NCI-H226 (cell line): ENCODE measurements around the gene TMEM154.
"Not testable (repeated sequence)": the region's sequence is repeated elsewhere in the genome, so short reads cannot be mapped to it uniquely, and the experiment has no call there.

Experiments
- DNase-seq: peaks from one replicate; pipeline ENCODE4 v3.0.0-alpha.2; 2015

The TMEM154 gene

DNA sequence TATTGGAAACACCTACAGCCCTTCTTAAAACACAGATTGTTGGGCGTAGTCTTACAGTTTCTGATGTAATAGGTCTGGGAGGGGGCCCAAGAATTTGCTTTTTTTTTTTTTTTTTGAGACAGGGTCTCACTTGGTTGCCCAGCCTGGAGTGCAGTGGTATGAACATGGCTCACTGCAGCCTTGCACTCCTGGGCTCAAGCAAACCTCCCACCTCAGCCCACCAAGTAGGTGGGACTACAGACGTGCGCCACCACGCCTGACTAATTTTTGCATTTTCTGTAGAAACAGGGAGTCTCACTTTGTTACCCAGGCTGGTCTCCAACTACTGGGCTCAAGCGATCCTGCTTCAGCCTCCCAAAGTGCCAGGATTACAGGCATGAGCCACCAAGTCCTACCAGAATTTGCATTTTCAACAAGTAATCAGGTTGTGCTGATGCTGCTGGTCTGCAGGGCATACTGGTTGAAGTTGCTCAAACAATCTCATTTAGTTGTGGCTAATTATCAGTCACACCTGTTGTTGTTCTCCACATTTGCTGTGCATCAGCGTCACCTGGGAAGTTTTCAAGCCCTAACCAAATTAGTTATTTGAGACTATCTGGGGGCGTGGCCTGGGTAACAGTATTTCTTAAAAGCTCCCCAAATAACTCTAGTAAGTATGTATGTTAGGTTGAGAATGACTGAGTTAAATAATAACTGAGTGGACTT is 14.0 kb downstream of the TMEM154 start:
- DNase-seq, result no peak

DNA sequence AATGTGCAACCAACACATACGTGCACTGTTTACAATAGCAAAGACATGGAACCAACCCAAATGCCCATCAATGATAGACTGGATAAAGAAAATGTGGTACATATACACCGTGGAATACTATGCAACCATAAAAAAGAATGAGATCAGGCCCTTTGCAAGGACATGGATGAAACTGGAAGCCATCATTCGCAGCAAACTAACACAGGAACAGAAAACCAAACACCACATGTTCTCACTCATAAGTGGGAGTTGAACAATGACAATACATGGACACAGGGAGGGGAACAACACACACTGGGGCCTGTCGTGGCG is 15.8 kb downstream of the TMEM154 start:
- DNase-seq, result not testable (repeated sequence)

DNA sequence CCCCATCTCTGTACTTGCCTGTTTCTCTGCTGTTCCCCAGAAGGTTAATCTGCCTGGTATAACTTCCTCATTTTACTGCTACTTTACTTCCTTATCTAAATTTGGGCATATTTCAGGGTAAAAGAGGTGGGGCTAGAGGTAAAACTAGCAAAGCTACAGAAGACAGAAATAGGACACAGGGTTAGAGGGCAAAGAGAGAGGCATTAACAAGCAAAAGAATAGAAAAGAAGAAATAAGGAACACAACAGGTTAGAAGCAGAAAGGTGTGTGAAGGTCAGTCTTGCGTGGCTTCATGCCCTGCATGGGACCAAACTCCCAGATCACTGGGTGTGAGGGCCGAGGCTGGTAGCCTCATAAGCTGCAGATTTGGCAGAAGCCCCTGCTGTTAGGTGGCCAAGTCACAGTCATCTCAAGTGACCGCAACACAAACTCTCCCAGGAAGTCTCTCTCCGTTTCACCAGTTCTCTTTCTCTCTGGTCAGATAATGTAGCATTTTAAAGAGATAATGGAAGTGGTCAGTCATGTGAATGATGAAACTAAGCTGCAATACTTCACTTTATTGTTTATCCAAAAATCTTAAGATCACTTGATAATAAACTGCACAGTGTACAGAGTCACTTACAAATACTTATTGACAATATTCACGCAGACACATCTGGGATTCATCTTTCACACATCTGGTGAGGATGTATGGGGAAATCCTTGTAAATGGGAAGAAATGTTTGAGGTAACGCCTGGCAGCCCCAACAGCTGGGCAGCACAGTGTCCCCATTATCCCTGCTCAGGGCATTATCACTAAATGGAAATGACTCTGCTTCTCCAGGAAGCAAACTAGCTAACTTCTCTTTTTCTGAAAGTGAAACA is 16.4 kb downstream of the TMEM154 start:
- no peak for DNase-seq

DNA sequence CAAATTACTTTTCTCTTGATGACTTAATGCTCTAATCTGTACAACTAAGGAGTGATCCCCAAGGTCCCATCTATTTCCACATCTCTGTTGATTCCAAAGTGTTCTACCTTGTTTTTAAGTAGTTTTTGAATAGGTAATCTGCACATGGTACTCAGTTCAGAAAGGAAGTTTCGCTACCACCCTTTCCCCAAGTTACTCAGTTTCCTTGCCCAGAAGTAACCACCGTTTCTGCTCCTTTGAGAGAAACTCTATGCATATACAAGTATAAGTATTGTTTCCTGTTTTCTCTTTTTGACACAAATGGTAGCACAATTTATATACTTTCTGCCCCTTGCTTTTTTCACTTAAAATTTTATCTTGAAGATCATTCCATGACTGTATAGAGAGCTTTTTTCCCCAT is 18.1 kb downstream of the TMEM154 start:
- DNase-seq, result no peak

DNA sequence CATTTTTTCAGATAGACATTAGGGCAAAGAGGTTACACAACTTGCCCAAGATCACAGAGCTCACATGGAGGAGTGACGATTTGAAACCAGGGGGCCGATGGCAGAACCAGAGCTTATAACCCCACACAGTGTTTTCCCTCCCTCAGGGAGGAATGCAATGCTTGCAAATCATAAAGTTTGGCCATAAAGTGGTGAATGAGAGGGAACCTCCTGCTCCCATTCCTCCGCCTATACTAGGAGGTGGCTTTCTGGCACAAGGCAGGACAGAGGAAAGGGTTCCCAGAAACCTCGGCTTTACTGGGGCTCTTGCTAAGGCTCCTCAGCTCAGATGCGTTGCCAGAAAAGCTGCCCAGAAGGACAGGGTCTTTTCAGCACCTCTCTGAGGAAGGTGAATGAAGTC is 19.3 kb downstream of the TMEM154 start:
- no peak for DNase-seq

DNA sequence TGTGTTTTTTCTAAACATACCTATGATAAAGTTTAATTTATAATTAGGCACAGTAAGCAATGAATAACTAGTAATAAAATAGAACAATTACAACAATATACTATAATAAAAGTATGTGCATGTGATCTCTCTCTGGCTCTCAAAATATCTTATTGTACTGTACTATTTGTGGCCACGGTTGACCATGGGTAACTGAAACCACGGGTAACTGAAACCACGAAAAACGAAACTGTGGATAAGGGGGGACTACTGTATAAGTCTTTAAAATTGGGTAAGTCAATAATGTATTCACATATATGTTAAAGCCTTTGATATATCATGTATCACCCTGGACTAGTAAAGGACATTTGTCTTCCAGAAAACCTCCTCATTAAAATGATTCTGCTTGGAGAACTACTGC is 20.0 kb downstream of the TMEM154 start:
- no peak for DNase-seq

DNA sequence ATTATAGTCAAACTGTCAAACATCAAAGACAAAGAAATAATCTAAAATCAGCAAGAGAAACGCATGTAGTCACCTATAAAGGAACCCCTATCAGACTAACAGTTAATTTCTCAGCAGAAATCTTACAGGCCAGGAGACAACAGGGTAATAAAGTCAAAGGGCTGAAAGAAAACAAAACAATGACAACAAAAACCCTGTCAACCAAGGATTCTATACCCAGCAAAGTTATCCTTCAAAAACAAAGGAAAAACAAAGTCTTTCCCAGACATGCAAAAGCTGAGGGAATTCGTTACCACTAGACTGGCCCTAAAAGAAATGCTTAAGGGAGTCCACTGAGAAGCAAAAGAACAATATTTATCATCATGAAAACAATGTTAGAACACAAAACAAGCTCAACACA is 22.1 kb downstream of the TMEM154 start:
- no peak for DNase-seq

DNA sequence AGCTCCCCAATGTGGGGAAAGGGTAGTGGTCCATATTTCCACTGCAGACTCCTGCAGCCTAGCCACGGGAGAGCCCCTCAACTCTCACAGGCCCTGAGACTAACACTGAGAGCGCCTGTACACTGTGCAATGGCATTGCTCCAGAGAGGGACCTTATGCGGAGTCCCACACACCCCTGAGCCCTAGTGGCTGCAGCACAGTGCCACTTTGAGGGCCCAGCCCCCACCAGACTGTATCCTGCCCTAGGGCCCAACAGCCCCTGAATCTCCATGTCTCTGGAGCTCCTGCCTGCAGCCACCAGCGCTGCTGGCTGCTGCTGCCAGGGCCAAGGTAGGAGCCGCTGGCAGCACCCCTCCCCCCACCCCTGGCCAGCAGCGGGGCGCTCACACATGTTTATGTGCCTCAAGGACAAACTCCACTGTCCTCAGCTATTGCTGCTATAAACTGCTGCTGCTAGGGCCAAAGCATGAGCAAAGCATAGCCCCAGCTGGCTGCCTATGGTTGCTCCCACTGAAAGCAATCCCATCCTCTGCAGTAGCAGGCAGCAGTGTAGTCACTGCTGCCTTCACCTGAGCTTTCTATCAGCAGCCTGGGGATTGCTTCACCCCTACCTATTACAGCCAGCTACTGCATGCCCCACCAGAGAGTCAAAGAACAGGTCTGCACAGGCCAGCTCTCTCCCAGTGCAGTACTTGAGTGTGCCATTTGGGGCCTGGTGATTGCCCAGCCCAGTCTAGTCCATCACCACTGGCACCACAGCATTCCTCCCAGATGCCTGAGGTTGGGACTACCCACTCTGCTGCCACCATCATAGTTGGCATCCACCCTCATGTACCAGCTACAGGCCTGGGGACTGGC is 24.3 kb downstream of the TMEM154 start:
- no peak for DNase-seq

DNA sequence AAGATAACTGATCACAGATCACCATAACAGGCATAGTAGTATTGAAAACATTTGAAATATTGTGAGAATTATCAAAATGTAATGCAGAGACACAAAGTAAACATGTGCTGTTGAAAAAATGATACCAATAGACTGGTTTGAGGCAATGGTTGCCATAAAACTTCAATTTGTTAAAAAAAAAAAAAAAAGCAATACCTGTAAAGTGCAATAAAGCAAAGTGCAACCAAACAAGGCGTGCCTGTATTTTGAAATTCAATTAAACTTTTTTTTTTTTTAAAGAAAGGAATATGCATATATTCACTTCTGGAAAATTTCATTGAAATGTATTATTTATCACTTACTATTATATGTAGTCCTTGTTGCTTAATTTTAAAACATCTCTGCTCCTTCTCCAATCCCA is 27.7 kb downstream of the TMEM154 start:
- no peak for DNase-seq

DNA sequence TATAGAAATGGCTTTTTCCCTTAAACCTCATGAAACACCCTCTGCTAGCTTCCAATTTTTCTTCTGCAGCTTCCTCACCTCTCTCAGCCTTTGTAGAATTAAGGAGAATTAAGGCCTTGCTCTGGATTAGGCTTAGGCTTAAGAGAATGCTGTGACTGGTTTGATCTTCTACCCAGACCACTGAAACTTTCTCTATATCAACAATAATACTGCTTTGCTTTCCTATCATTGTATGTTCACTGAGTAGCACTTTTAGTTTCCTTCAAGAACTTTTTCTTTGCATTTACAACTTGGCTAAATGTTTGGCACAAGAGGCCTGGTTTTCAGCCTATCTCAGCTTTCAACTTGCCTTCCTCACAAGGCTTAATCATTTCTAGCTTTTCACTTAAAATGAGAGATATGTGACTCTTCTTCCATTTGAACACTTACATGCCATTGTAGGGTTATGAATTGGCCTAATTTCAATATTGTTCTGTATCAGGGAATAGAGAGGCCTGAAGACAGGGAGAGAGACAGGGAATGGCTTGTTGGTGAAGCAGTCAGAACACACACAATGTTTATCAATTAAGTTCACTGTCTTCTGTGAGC is 28.2 kb downstream of the TMEM154 start:
- no peak for DNase-seq

DNA sequence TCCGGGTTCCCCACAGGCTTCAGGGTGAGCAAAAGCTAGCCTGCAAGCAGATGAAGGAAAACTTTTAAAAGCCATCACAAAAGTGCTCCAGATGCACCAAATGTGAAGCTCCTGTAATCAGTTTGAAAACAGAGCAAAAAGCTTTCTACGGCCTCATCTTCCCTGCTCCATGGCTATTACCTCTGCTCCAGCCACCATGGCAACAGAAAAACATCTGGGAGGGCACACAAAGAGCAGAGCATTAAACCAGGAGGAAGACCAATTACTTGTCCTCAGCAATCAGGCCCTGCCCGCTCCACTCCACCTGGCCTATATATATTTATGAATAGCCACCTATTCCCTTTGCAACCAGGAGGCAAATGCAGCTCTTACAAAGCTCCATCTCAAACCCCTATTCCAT is 33.6 kb downstream of the TMEM154 start:
- DNase-seq, result no peak

DNA sequence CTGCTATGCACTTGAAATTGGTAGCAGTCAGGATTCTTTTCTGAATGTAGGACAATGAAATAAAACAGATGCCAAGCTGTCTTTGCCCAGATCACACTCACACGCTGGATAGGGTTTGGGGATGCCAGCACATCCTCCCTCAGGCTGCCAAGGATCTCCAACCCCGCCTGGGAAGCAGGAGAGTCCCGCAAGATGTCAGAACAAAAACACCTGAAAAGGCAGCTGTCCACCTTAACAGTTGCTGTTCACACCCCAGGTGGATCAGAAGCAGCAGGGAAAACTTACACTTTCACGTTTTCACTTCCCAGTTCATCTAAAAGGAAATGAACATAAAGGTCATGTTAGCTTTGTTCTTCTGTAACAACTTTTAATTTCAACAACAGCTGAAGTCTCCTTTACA is 35.7 kb downstream of the TMEM154 start:
- DNase-seq, result no peak

DNA sequence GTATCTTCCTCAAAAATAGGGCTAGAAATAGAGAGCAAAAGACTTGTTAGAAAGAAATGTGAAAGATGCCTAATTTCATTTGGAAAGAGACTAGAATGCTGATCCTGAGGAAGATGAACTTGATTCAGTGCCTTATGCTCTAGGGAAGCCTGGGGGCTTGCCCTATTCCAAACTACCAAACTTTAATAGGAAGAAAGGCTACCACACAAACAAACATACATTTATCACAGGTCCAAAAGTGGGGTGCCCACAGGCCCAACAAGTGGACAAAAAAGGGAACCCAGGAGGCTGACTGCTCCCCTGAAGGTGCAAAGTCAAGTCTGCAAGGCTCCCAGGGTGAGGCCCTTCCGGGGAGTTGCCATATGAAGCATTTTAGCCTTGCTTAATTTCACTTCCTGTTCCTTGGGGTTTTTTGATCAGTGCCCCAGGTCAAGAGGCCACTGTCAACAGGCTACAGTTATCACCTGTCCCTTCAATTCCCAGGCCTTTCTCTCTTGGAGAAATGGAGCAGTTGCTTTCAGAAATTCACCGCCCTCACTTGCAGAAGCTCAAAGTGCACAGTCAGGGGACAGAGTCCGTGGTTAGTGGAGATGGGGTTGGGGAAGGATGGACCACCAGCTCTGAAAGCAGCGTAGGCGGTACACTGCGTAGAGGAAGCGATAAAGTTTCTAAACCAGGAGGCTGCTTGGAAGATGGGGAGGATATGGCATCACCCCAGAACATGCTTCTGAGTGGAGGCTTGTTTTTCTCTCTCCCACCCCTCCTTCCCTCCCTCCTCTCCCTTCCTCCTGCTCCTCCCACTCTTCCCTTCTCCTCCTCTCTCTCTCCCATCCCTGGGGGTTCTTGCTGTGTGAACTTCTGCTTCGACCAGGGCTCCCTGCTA is 36.4 kb downstream of the TMEM154 start:
- no peak for DNase-seq

DNA sequence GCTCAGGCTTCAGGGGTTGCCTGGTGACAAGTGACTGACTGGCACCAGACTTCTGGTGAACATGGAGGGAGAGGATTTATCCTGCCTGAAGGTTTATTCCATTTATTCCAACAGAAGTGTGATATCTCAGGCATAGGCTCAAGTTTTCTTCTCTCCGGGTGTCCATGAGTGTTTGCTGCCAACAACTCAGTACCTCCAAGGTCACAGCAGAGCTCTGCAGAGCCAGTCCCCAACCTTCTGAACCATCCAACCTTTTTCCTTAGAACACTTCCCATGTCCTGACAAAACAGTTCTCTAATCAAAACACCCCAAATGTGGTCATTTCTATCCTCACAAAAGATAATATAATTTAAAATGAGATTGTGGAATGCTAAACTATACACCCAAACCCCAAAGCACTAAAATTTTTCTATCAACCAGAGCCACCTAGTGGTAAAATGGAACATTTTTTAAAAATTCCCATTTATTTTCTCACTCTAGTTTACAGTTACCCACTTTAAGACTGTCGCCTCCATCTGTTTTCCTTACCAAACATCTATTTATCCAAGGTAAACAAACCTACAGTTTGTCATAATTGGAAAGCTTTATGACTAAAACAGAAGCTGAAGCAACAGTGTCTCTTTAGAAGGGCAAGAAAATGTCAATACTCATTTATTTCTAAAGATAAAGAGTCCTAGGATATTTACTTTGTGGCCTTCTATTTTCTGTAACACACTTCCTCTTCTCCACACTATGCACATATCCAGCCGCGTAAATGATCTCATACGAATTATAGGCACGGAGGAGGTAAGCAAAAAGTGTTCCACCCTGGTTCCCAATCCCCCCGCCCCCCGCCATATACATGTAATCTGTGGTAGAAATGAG is 39.5 kb downstream of the TMEM154 start:
- no peak for DNase-seq

DNA sequence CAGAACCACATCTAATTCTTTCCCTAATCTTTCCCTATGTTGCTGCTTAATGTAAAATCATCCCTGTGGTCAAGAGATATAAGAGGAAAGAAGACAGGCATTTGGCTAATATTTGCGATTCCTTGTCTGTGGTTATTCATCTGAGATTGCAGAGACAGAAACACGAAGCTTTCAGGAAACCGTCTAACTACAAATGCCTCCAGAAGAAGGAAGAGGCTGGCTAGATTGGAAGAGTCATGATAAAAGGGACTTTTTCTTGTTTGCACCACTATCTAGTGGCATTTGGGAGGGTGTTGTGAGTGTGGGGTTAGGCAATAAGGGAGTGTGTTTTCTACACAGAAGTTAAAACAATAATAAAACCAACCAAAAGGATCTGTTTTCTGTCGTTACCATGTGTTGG is 43.9 kb downstream of the TMEM154 start:
- no peak for DNase-seq

DNA sequence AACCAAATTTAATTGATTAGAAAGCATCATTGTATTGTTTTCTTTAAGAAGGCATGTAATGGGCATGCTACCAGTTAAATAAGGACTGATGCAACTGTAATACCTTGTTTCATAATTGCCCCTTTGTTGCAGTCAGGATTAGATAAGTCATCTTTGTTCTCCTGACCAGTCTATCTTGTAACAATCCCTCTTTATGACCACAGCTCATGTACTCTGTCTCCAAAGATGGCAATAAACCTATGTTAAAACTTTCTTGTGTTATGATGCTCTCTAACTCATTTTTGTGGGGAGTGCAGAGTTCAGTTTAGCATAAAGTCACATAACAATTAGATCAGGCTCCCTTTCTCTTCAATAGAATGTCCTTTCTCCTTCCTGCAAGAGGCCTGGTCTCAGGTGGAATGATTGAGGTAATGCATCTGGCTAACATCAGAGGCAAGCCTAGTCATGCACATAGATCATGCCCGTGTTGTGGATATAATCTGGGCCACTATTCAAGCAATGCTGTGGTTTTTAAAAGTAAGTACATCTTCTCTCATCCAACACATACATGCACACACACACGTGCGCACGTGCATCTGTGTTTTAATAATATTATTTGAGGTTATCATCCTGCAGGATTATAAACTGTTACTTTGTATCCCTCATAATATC is 45.6 kb downstream of the TMEM154 start:
- no peak for DNase-seq

DNA sequence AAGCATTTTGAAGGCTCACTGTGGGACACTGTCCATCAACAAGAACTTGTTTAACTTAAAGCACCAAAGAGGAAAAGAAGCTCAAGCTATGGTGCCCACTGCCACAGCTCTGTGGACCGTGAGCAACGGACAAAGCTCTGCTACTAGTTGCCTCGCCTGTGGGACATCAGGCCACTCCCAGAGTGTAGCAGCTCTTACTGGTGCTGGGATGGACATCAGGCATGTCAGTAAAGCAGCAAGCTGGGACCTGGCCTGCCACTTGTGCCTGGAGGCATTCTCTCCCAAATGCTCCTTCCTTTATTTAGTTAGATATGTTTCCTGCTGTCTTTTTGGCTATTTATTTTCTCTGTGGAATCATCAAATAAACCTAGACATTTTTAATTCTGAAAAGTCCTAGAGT is 46.7 kb downstream of the TMEM154 start:
- DNase-seq, result no peak

DNA sequence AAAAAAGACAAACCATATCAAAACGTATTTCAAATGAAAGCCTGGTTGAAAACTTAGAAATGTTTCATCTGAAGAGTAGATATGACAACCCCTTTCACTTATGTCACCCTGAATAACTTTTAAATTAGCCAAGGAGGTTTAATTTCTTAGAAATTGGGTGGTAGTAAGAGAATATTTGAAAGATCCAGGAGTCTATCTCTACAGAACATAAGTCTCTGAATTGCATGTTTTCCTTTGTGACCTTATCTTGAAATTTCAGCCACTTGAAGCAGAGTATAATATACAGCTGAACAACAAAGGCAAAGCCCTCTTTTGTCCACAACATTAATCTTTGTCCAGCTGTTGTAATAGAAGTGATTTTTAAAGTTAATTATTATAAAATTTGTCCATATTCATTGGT is 49.5 kb downstream of the TMEM154 start:
- no peak for DNase-seq

DNA sequence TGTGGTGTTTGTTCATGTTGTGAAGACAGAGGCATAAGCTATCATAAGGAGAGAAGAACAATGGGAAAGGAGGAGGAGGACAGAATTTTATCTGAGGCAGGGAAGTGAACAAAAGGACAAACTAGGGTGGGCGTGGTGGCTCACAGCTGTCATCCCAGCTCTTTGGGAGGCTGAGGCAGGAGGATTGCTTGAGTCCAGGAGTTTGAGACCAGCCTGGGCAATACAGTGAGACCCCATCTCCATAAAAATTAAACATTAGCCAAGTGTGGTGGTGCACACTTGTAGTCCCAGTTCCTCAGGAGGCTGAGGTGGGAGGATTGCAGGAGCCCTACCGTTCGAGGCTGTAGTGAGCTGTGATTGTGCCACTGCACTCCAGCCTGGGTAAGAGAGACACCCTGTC is 49.9 kb downstream of the TMEM154 start:
- DNase-seq, result no peak

DNA sequence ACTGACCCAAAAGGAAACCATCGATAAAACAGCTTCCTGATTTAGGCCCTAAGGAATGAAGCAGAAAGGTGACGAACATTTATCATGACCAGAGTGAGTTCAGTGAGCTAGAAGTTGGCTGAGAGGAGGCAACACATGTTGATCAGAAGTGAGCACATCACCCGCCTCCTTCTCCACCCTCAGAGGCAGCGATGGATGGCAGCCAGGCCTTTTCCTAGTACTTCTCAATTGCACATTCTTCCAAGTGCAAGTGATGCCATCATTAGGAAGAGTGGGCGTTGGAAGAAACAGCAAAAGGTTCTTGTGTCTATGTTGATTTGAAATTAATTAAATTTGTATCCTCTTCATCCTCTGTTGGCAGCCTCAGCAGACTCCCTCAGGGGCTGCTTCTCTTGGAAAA is 51.7 kb downstream of the TMEM154 start:
- DNase-seq, result no peak

DNA sequence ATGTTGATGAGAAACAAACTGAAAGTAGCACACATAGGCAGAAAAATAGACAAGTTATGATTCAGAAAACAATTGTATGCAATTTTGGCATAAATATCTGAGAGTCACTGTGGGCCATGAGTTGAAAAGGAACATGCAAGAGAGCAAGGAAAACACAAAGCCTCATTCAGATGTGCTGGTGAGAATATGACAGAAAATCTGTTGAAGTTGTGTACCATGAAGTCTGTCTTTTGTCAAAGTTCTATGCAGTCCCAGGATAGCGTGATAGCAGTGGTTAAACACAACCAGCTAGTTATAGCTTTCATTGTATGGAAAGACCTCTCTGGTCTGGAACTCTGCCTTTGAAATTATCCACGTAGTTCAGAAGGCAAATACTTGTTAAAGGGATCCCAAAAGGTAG is 53.0 kb downstream of the TMEM154 start:
- DNase-seq, result no peak
